ENCODE results near the gene ADORA2B.
"Not testable (repeated sequence)": the region's sequence is repeated elsewhere in the genome, so short reads cannot be mapped to it uniquely, and the experiment has no call there.

The ADORA2B gene

DNA sequence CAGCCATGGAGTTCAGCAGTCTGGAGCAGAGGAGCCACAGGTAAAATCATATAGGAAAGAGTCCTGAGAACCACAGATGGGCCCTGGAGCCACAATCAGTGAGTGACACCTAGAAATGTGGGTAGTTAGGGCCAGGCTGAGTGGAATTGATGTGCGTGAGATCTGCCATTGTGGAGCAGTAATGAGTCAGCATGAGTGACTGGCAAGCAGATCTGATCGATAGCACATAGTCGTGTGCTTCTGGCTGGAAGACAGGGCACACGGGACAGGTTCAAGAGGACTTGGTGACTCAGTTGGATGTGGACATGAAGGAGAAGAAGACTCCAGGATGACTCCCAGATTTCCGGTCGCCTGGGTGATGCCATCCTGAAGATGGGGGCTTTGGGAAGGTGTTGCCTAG, 12.3 kb downstream of the ADORA2B start:
- no peak for DNase-seq

DNA sequence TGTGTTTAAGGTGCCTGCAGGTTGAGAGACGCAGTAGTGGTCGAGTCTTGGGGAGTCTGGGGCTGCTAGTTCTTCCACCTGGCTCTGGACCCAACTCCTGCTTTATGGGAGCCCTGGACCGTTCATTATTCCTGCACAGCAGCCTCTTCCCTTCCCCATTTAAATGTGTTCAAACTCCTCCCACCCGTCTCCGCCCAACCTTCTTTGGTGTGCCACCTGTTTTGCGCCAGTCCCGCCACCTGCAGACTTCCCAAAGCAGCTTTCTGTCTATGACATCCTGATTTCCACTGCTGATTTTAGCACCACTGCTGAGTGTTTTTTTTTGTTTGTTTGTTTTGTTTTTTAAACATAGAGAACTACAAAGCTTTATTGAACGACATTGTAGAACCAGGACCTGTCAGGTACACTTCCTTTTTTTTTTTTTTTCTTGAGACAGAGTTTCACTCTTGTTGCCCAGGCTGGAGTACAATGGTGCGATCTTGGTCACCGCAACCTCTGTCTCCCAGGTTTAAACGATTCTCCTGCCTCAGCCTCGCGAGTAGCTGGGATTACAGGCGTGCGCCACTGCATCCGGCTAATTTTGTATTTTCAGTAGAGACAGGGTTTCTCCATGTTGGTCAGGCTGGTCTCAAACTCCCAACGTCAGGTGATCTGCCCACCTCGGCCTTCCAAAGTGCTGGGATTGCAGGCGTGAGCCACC, 12.8 kb downstream of the ADORA2B start:
- no peak for DNase-seq

DNA sequence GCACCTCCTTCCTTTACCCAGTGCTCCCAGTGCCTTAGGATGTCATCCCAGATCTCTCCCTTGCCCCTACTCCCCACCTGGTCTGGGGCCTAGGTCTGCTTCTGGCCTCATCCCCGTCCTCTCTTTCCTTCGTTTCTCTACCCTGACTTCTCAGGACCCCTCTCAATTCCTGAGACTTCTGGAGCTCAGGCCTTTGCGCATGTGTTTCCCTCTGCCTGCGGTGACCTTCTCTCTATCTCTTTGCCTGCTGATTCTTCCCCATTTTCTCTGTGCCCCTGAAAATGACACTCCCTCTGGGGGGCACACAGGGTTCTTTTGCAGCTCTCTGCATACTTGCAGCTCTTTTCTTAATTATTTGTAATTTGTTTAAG, 13.5 kb downstream of the ADORA2B start:
- DNase-seq = no peak

DNA sequence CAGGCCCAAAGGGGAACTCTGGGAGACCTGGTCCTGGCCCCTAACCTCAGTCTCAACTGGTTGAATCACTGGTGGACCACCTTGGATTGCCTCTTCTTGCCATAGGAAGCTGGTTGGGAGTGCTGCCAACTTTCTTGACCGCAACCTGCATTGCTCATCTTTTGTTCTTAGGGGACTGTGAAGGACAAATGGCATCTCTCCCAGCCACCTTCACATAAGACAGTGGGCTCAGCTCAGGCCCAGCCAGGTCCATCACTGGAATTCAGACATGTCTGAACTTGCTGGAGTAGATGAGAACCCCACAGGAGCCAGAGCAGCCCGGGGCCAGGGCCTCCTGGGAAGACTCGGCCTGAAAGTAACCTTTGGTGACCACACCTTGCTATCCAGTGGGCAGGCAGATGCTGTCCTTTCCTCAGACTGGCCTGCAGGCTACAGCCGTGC, 18.8 kb downstream of the ADORA2B start:
- DNase-seq = peak; percentile 59

DNA sequence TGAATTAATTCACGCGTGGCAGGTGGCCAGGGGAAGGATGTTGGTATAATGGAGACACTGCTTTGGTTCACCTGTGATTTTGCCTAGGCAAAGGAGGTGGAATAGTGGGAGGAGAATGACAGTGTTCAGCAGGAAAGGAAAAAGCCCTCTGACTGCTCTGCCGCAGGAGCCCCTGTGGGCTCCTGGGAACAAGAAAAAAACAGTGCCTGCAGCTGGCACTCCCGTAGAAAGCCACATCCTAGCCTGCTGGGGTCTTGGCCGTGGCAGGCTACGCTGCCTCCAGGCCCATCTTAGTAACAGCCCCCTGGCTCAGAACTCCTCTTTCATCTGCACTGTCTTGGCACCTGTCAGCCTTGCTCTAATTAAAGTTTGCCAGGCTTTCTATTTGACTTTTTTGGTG, 20.6 kb downstream of the ADORA2B start:
- no peak for DNase-seq

DNA sequence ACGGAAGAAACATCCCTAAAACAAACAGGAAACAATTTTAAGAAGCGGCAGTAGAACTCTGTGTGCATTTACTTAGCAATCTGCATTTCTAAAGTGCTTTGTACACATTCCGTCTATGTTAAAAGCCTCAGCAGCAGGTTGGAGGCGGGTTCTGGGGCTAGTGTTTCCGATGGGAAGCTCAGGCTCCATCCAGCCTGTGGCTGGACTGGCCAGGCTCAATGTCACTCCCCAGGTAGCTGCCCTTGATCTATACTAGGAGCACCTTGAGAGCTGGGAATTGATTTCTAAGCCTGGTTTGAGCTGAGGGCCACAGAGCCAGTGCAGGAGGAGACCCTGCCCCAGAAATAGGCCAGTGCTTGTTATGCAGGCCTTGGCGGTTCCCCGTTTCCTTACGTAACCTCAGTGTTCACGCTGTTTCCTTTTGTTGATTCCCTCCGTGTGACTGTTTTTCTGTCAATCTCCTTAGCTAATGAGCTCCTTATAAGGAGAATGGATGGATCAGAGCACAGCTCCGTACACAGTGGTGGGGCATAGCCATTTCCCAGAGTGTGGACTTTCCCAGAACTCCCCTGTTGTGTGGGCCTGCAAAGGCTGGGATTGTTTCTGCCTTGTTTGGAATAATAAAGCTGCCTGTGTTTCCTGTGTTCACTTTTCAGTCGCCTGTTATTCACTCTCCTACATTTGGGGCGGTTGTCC, 21.4 kb downstream of the ADORA2B start:
- no peak for DNase-seq

DNA sequence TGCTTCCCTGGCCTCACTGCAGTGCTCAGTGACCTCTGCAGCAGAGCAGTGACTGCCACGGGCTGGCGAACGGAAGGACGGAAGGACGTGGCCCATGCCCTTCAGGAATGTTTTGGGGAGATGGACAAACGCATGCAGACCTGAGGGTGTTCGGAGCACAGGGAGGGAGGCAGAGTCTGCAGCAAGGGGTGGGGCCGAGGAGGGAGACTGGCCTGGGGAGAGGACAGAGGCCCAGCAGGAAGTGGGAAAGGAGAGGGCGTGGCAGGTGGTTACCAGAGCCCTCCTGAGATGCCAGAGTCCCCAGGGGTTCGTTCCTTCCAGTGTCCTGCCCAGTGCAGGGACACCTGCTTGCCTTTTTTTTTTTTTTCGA, 21.9 kb downstream of the ADORA2B start:
- no peak for DNase-seq

DNA sequence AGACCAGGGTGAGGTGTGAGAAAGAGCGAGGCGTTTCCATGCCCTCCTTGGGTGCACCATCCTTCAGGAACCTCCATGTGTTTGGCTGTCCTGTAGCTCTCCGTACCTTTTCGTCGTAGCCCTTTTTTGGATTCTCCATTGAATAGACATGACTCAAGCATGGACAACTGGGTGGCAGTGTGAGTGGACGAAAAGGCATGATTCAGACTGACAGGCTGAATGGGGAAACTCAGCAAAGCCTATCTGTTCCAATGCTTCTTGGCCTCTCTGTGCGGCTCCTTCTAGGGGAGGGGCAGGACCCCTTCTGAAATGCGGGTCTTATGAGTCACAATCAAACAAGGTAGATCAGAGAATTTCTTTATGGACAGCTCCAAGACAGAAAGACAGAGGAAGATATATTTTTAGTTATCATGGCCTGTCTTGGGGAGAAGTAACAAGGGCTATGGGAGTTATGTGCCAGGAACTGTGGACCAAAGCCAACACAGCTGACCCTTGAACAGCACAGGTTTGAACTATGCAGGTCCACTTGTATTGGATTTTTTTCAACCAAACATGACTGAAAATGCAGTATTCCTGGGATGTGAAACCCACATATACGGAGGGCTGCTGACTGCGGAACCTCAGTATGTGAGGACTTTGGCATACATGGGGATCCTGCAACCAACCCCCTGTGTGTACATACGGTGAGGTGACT, 22.9 kb downstream of the ADORA2B start:
- no peak for DNase-seq

DNA sequence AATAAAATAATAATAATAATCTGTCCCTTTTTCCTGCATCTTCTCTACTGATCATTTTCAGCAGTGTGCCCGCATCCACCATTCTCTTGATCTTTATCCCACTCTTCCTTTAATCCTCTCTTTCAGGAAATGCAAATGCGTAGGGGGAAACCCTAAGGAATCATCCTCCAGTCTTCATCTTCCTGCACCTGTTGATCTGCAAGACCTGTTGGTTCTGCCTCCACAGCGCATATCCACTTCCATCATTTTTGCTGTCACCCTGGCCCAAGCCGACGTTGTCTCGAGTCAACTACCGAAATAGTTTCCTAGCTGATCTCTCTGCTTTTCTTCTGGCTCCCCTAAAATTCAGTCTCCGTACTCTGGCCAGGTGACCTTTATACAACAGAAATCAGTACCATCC, 24.5 kb downstream of the ADORA2B start:
- DNase-seq = no peak

DNA sequence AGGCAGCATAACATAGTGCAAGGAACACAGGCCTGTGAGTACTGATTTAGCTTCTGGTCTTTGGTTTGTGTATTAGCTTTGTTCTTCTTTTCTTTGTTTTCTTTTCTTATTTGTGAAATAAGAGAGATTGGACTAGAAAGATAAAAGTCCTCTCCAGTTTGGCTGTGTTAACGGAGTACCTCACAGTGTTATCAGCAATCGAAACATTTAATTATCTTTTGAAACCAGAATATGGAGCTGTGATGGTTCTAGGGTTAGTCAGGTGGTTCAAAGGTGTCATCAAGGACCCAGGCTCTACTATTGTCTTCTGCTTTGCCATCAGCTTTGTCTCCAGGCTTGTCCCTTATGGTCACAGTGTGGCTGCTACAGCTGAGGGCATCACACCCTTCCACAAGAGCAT, 25.6 kb downstream of the ADORA2B start:
- DNase-seq = no peak

DNA sequence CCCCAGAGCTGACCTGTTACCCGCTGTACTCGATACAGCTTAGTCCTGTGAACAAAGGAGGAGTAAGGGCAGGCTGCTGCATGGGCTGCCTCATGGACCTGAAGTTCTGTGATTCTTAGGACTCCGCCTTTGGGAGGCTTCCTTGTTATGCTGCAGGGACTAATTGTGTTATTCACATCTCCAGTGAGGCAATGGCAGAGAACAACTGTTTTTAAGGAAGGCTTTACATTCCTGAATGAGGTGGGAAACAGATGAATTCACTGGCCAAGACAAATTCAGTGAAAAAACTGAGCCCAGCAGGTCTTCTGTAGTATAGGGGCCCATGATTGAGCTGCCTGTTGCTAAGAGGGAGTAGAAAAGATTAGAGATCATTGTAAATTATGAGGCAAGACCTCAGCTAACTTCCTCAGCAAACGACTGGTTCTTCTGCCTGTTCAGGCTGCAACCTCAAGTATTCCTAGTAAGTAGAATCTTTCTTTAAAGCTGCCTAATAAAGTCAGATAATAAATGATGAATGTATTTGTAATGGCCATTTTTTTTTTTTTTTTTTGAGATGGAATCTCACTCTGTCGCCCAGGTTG, 26.3 kb downstream of the ADORA2B start:
- DNase-seq = no peak

DNA sequence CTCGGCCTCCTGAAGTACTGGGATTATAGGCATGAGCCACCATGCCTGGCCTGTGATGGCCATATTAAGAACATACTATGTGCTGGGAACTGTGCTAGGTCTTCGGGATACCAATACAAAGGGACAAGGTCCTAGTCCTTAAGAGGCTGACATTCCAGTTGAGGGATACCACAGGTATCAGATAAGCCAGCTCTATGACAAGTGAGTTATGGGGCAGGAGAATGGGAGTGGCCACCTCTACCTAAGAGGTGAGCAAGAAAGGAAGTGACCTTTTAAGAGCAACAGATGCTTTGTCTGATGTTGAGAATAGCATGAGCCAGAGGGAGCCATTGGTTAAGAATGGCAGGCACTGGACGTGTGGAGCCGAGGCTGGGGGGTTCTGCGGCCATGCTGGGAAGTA, 27.0 kb downstream of the ADORA2B start:
- no peak for DNase-seq

DNA sequence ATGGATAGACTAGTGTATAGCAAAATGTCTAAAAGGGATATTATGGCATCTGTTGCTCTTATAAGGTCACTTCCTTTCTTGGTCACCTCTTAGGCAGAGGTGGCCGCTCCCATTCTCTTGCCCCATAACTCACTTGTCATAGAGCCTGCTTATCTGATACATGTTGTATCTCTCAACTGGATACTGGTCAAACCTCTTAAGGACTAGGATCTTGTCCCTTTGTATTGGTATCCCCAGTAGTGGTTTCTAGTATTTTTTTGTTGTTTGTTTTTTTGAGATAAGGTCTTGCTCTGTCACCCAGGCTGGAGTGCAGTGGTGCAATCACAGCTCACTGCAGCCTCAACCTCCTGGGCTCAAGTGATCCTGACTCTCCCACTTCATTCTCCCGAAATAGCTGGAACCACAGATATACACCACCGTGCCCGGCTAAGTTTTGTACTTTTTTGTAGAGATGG, 27.6 kb downstream of the ADORA2B start:
- DNase-seq = no peak

DNA sequence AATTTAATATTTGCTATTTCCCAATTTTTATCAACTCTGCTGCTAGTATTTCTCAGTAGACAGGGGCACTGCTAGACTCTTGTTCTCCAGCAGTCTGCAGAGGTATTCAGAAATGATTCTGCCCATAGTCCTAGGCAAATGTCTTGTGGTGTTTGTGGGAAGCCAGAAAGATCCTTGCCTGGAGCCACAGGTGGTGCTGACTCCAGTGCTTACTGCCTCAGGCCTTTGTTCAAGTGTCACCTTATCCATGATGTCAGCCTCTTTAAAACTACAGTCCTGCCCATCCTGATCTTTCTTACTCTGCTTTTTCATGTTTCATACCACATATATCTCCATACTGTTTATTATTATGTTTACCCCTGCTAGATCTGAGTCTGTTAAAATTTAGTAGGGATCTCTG, 28.1 kb downstream of the ADORA2B start:
- DNase-seq = no peak

DNA sequence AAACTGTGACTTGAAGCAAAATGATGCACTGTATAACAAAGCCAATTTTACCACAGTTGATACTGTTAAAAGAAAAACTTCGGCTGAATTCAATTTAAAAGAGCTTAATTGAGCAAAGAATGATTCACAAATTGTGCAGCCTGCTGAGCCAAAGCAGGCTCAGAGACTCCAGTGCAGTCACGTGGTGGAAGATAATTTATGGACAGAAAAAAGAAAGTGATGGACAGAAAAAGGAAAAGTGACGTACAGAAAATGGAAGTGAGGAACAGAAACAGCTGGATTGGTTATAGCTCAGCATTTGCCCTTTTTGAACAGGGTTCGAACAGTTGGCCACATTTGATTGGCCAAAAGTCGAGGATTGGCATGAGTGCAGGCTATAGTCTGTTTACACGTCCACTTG, 28.9 kb downstream of the ADORA2B start:
- no peak for DNase-seq

DNA sequence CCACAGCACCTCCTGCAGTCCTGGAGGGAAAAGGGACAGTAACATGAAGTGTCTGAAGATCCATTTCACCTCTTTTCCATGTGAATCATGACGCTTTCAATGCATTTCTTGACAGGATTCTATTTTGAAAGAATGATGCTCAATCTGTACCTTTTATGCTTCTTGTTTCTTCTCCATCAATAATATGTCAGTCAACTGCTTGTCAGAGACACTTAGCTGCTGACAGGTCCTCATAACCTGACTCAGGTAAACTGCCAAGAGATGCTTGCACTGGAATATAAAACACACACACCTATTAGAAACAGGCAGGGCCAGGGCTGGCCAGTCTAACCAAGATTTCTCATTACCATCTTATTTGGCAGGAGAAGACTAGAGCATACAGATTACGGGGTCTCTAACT, 33.0 kb downstream of the ADORA2B start:
- DNase-seq = no peak

DNA sequence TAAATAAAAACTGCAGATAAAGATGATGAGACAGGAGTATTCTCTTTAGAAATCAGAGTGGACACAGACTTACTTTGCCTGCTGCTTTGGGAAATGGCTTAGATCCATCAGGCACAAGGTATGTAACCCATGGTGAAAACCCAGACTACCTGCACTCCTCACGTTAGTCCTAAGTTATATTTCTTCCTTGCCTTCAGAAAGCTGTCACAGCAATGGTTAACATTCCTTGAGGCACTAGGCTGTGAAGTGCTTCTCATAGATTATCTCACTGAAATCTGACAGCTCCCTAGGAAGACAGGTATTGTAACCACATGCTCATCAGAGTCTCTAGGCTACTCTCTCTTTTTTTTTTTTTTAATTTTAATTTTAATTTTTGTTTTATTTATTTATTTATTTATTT, 33.7 kb downstream of the ADORA2B start:
- DNase-seq = no peak

DNA sequence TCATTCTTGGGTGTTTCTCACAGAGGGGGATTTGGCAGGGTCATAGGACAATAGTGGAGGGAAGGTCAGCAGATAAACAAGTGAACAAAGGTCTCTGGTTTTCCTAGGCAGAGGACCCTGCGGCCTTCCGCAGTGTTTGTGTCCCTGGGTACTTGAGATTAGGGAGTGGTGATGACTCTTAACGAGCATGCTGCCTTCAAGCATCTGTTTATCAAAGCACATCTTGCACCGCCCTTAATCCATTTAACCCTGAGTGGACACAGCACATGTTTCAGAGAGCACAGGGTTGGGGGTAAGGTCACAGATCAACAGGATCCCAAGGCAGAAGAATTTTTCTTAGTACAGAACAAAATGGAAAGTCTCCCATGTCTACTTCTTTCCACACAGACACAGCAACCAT, 34.1 kb downstream of the ADORA2B start:
- DNase-seq = not testable (repeated sequence)

DNA sequence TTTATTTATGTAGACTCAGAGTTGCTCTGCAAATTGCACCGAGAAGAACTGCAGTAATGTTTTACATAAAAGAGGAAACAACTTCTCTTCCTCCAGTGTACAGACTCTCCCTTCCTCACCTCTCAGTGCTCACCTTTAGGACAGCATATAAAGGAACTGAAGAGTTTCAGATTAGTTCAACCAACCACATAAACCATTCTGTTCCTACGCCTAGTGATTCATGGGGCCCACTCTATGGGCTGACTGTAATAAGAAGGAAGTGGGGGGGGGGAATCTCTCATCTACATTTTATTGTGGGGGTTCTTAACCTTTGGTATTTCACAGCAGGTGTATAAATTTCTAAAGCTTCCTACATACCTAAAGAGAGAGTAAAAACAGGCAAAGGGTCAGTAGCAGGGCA, 36.3 kb downstream of the ADORA2B start:
- no peak for DNase-seq

DNA sequence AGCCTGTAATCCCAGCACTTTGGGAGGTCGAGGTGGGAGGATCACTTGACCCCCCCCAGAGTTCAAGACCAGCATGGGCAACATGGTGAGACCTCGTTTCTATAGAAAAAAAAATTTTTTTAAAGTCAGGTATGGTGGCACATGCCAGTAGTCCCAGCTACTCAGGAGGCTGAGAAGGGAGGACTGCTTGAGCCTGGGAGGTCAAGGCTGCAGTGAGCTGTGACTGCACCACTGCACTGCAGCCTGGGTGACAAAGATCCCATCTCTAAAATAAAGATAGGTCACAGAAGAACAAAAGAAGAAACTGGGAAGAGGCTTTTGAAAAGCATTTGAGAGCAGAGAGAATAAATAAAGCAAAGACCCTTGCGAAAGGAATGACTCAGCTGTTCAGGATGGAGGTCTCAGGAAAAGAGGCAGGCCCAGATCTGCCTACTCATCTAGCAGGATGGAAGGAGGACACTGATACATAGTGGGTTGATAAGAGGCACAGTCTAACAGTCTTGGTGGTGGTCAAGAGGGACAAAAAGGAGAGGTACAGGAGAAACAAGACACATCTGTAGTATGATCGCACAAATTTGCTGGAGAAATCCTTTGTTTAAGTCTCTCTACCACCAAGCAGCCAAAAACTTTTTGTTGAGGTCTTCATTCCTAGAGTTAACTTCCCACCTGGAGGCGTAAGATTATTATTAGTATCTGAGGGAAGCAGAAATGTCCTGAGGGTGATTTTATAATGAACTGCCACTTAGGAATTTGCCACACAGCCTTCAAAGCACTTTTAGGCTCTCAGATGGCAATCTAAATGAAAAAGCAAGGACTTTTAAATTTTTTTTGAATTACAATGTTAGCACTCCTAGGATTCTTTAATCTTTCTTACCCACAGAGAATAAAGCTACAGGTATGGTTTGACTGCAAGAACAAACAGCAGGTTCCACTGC, 37.0 kb downstream of the ADORA2B start:
- peak; percentile 71 for DNase-seq

DNA sequence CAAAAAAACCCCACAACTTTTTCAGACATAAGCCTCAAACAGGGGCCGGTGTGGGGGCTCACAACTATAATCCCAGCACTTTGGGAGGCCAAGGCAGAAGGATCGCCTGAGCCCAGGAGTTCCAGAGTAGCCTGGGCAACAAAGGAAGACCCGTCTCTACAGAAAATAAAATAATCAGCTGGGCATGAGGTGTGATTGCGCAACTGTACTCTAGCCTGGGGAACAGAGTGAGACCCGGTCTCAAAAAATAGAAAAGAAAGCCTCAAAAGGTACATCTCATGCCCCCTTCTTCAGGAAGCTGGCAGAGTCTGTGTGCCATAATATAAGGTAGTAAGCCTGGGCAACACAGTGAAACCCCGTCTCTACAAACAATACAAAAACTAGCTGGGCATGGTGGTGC, 51.4 kb downstream of the ADORA2B start:
- DNase-seq = no peak

DNA sequence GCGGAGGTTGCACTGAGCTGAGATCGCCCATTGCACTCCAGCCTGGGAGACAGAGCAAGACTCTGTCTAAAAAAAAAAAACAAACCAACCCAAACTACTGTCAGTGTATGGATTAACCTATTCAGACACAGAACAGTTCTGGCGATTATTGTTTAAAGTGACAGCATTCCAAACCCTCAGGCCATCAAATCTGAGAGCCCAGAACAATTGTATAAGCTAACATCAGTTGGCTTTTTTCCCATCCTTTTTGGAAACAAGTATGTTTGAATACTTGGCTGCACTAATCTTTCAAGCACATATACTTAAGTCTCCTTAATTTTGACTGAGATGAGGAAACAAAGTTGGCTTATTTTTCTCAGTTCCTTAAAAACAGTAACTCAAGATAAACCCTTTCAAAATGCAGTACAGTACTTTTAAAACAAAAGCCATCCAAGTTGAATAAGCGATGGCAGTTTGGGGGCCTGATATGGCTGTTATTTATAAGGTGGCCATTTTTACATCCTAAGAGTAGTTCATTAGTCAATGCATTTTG, 53.2 kb downstream of the ADORA2B start:
- no peak for DNase-seq

Data from EL (cell line).